DND-41 (cell line): Measurements from ENCODE around the gene DOCK7.

Source experiments
- ATAC-seq: fragments of 200-7000 bp; cut with Tn5 transposase; 3 replicates; pipeline ENCODE4 v1.9.1; 2021; ENCODE audit warnings: low read depth; ENCODE audit not compliant: insufficient read depth
- DNase-seq: peaks from one replicate; pipeline ENCODE4 v3.0.0-alpha.2; 2020
- H2AFZ ChIP-seq: 2 replicates; pipeline ENCODE4 v1.6.0; 2012; ENCODE audit warnings: low read depth, low read length
- H3K27ac ChIP-seq: 2 replicates; pipeline ENCODE4 v1.5.1; 2012; ENCODE audit warnings: low read length, inconsistent platforms
- H3K27me3 ChIP-seq: fragments of 200-600 bp; sonication (generic); 2 replicates; pipeline ENCODE4 v1.6.0; 2012; ENCODE audit warnings: low read length, mild to moderate bottlenecking, inconsistent platforms; ENCODE audit not compliant: insufficient read depth, poor library complexity
- H3K36me3 ChIP-seq: 2 replicates; pipeline ENCODE4 v1.5.1; 2012; ENCODE audit warnings: low read length, inconsistent platforms; ENCODE audit not compliant: insufficient read depth
- H3K4me1 ChIP-seq: 2 replicates; pipeline ENCODE4 v1.5.1; 2012; ENCODE audit warnings: mild to moderate bottlenecking, low read length; ENCODE audit not compliant: insufficient read depth
- H3K4me2 ChIP-seq: 2 replicates; pipeline ENCODE4 v1.6.0; 2012; ENCODE audit warnings: mild to moderate bottlenecking, moderate library complexity, low read length, inconsistent platforms; ENCODE audit not compliant: insufficient read depth
- H3K4me3 ChIP-seq, 2 experiments: fragments of 200-600 bp in 1 of 2; shearing (Covaris generic) in 1 of 2; 2 replicates each; pipeline ENCODE4 v1.5.1; 2012 to 2016; ENCODE audit warnings: inconsistent platforms in 2 of 2, low read length in 2 of 2, mild to moderate bottlenecking in 2 of 2, low read depth in 1 of 2, moderate library complexity in 1 of 2
- H3K79me2 ChIP-seq: 2 replicates; pipeline ENCODE4 v1.6.0; 2012; ENCODE audit warnings: low read length, inconsistent platforms; ENCODE audit not compliant: insufficient read depth
- H3K9ac ChIP-seq: 2 replicates; pipeline ENCODE4 v1.6.0; 2012; ENCODE audit warnings: low read depth, mild to moderate bottlenecking, inconsistent platforms, low read length, moderate library complexity
- H3K9me3 ChIP-seq: 2 replicates; pipeline ENCODE4 v1.5.1; 2012; ENCODE audit warnings: low read length, moderate library complexity, mild to moderate bottlenecking, inconsistent platforms; ENCODE audit not compliant: insufficient read depth, severe bottlenecking
- H4K20me1 ChIP-seq: 2 replicates; pipeline ENCODE4 v1.6.0; 2012; ENCODE audit warnings: low read length; ENCODE audit not compliant: insufficient read depth
- EZH2 ChIP-seq: IDR thresholded peaks from 3 replicates; pipeline ENCODE4 v1.6.1; 2012; ENCODE audit warnings: borderline replicate concordance, low read depth, mild to moderate bottlenecking, moderate library complexity, low read length, inconsistent platforms; ENCODE audit not compliant: severe bottlenecking
- TF ChIP-seq, protein P1 (sequence below): IDR thresholded peaks from 2 replicates; pipeline ENCODE4 v1.5.1; 2012; ENCODE audit warnings: borderline replicate concordance, low read length, moderate library complexity, mild to moderate bottlenecking; ENCODE audit not compliant: poor library complexity, severe bottlenecking; ENCODE audit errors: extremely low read depth

Gene DOCK7

GRCh38 chr1:62426794-62427193 is 261.4 kb downstream of the DOCK7 start:
- H3K9ac ChIP-seq: no peak overlapping the region
- no peaks in the 10 kb centered on the region for H4K20me1 ChIP-seq
- no peak overlapping the region for H3K4me3 ChIP-seq
- peaks cover 2% of the 10 kb centered on the region for H3K27me3 ChIP-seq
- ATAC-seq (no peak), DNase-seq (no peak)
- H3K9me3 ChIP-seq: no peaks in the 10 kb centered on the region
- H3K79me2 ChIP-seq: no peaks in the 10 kb centered on the region
- H3K27ac ChIP-seq: no peak overlapping the region
- TF ChIP-seq, protein P1, sequence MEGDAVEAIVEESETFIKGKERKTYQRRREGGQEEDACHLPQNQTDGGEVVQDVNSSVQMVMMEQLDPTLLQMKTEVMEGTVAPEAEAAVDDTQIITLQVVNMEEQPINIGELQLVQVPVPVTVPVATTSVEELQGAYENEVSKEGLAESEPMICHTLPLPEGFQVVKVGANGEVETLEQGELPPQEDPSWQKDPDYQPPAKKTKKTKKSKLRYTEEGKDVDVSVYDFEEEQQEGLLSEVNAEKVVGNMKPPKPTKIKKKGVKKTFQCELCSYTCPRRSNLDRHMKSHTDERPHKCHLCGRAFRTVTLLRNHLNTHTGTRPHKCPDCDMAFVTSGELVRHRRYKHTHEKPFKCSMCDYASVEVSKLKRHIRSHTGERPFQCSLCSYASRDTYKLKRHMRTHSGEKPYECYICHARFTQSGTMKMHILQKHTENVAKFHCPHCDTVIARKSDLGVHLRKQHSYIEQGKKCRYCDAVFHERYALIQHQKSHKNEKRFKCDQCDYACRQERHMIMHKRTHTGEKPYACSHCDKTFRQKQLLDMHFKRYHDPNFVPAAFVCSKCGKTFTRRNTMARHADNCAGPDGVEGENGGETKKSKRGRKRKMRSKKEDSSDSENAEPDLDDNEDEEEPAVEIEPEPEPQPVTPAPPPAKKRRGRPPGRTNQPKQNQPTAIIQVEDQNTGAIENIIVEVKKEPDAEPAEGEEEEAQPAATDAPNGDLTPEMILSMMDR: no peak
- TF ChIP-seq EZH2: no peak
- no peaks in the 10 kb centered on the region for H3K36me3 ChIP-seq
- H3K4me1 ChIP-seq: no peaks in the 10 kb centered on the region
- no peak overlapping the region for H2AFZ ChIP-seq
- H3K4me2 ChIP-seq: no peak overlapping the region

GRCh38 chr1:62426237-62426636 is 261.9 kb downstream of the DOCK7 start:
- Histone ChIP-seq H3K79me2 (no peaks in the 10 kb centered on the region), H3K27me3 (no peaks in the 10 kb centered on the region), H3K36me3 (no peaks in the 10 kb centered on the region), H3K4me3 (no peak overlapping the region), H3K4me1 (no peaks in the 10 kb centered on the region), H3K27ac (no peak overlapping the region), H3K9me3 (no peaks in the 10 kb centered on the region), H4K20me1 (no peaks in the 10 kb centered on the region), H3K9ac (no peak overlapping the region), H3K4me2 (no peak overlapping the region), H2AFZ (no peak overlapping the region; the same call in 1 of the 2 replicates)
- DNase-seq (no peak), ATAC-seq (no peak)
- TF ChIP-seq, protein P1: no peak
- no peak for TF ChIP-seq EZH2

DNA sequence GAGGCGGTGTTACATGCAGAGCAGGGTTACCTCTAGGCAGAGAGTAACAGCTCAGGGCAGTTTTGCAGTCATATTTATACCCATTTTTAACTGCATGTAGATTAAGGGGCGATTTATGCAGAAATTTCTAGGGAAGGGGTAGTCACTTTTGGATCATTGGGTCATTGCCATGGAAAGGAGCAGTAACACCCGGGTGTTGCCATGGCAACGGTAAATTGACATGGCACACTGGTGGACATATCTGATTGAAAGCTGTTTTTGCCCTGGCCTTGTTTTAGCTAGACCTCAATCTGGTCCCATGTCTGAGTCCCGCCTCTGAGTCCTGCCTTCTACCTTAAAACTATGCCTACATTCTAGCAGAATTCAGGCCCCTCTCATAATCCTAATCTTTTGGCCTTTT is 263.1 kb downstream of the DOCK7 start:
- Histone ChIP-seq H3K4me3 (no peak overlapping the region), H4K20me1 (no peaks in the 10 kb centered on the region), H3K4me2 (no peak overlapping the region), H2AFZ (no peak overlapping the region), H3K36me3 (no peaks in the 10 kb centered on the region), H3K4me1 (no peaks in the 10 kb centered on the region), H3K27me3 (no peaks in the 10 kb centered on the region), H3K9ac (no peak overlapping the region), H3K9me3 (no peaks in the 10 kb centered on the region), H3K79me2 (no peaks in the 10 kb centered on the region), H3K27ac (no peak overlapping the region)
- ATAC-seq: no peak
- DNase-seq: no peak
- TF ChIP-seq EZH2: no peak
- TF ChIP-seq, protein P1: no peak

- Histone ChIP-seq H3K27ac (no peak overlapping the region), H3K79me2 (no peaks in the 10 kb centered on the region), H3K4me1 (no peaks in the 10 kb centered on the region), H3K27me3 (no peaks in the 10 kb centered on the region), H2AFZ (no peak overlapping the region), H4K20me1 (no peaks in the 10 kb centered on the region), H3K4me2 (no peak overlapping the region), H3K4me3 (no peak overlapping the region), H3K9ac (no peak overlapping the region), H3K36me3 (no peaks in the 10 kb centered on the region), H3K9me3 (no peaks in the 10 kb centered on the region)
- DNase-seq (no peak), ATAC-seq (no peak)
- TF ChIP-seq, protein P1: no peak
- no peak for TF ChIP-seq EZH2
These were observed 263.8 kb downstream of the DOCK7 start for GRCh38 chr1:62424411-62424810.
